HG03196 (cell line): ENCODE results near the gene DPH5.
A peak's percentile ranks its signal among the peaks of the same experiment; 100 is the strongest.
"Not testable (repeated sequence)": the region's sequence is repeated elsewhere in the genome, so short reads cannot be mapped to it uniquely, and the experiment has no call there.

Experiments used
- ATAC-seq: cut with Tn5 transposase; IDR thresholded peaks from one replicate; pipeline ENCODE4 v1.9.1; 2021; ENCODE audit not compliant: unreplicated experiment

Gene DPH5

GRCh38 chr1:101033017-101033416, 7.4 kb upstream of the DPH5 start:
- no peak for ATAC-seq

DNA sequence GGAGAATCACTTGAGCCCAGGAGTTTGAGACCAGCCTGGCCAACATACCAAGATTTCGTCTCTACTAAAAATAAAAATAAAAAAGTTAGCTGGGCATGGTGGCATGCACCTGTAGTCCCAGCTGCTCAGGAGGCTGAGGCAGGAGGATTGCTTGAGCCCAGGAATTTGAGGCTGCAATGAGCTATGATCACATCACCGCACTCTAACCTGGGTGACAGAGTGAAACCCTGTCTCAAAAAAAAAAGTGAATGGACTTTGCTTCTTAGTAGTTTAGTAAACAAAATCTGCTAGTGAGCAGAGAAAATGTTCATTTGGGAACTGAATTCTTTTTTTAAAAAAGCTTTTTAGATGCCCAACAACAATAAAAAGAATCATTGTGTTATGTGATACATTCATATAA, 6.5 kb upstream of the DPH5 start:
- not testable (repeated sequence) for ATAC-seq

DNA sequence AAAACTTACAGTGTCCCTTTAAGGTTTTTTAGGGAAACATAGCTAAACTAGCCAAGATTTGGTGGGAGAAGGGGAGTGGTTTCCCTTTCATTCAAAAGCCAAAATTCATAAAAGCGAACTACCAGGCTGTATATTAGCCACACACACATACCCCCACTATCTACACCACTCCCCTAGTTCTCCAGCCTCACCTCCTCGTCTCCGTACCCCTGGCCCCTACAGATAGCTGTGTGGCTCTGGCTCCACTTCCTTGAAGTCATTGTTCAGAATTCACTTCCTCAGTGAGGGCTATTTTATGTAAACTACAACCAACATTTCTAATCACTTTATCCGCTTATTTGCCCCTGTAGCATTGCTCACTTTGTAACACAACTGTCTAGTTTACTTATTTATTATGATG, 5.3 kb upstream of the DPH5 start:
- ATAC-seq = no peak

- ATAC-seq = no peak
Observed at GRCh38 chr1:101029184-101029583, 3.6 kb upstream of the DPH5 start.

GRCh38 chr1:101028466-101028865, 2.9 kb upstream of the DPH5 start:
- no peak for ATAC-seq

- ATAC-seq = no peak
Observed at GRCh38 chr1:101027194-101027772, 1.7 kb upstream of the DPH5 start.

- no peak for ATAC-seq
Observed at GRCh38 chr1:101026430-101026788, 825 bp upstream of the DPH5 start.

DNA sequence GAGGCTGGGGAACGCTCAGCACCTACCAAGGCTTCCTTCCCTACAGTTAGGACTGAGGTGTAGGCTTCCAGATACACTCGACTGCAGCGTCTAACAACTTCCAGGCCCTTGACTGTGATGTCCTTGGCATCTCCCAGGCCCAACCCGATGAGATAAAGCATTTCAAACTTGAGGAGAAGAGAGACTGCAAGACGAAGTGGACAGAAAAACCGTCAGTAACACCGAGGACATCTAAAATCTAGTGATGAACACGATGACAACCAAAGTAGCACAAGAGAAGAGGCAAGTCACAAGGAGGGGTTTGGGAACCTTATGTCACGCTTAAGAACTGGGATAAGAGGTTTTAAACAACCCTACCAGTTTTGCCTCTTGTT, 314 bp downstream of the DPH5 start:
- peak; percentile 23 for ATAC-seq

DNA sequence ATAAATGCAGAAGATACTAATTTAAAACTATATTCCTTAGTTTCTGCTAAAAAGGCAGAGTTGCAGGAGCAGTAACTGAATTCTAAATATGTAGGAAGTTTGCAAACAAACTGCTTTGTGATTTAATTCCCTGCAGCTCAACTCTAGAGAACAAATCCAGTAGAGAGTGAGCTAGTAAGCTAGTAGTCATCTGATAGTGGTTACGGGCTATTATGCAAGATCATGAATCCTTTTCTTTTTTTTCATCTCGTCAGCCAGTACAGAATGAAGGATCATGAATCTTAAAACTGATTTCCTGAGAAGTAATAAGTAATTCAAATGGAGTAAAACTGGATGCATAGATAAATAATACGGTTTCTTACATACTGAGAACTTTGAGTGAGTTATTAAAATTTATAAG, 3.3 kb downstream of the DPH5 start:
- no peak for ATAC-seq

GRCh38 chr1:101017448-101017847, 8.1 kb downstream of the DPH5 start:
- no peak for ATAC-seq

GRCh38 chr1:101013776-101014175, 11.8 kb downstream of the DPH5 start:
- ATAC-seq = no peak

DNA sequence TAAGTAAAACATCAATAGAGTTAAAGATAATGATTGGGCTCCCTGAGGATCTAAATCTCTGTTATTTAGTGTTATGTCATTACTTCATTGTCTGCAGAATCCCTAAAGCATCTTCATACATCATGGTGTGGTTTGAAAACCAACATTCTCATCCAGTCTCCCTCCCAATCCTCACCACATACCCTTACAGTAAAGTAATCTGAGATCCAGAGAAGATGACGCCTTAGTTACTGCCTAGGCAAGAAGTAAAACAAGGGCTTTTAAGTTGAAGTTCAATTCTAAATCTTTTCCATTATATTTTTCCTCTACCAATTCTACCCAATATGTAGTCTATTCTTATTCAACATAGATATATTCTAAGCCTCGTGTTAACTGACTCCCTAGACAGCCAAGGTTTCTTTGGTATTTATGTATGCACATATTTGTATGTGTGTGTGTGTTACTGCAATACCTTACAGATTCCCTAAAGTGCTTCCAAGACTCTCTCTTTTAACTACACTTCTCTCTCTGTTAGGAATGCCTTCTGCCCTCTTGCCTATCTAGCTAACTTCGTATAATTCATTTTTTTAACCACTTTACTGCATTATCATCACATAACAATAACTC, 17.3 kb downstream of the DPH5 start:
- no peak for ATAC-seq

DNA sequence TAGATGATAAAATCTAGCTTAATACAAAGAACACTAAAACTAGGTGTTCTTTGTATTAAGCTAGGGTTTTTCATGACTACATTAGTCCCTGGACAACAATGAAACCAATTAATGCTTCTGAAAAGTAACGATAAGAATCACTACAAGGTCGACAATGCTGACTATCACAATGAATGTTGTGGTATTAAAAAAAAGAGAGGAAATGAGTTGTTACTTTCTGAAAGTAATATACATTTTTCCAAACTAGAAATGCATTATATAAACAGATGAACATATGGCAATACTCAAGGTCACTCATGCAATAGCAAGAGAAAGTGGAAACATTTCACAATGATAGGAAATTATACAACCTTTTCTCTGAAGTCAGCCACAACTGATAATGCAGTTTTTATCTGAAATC, 19.0 kb downstream of the DPH5 start:
- no peak for ATAC-seq

GRCh38 chr1:101005871-101006270, 19.7 kb downstream of the DPH5 start:
- no peak for ATAC-seq

DNA sequence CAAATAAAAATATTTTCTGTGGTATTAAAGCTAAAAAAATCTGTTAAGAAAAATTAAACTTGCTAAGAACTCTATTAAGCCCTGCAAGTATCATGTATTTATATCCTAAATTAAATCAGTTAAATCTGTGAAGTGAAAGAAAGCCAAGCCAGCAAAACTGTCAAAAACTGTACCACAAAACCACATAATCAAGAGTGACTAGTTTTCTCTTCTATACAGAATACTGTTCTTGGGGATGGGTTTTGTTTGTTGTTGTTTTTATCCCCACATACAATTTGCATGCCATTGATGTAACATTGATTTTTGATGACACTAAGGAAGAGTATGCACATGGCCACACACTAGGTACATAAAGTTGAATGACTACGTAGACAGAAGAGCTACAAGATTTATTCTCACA, 20.4 kb downstream of the DPH5 start:
- ATAC-seq = no peak

- ATAC-seq = no peak
Observed at GRCh38 chr1:101004670-101005069, 20.9 kb downstream of the DPH5 start.

DNA sequence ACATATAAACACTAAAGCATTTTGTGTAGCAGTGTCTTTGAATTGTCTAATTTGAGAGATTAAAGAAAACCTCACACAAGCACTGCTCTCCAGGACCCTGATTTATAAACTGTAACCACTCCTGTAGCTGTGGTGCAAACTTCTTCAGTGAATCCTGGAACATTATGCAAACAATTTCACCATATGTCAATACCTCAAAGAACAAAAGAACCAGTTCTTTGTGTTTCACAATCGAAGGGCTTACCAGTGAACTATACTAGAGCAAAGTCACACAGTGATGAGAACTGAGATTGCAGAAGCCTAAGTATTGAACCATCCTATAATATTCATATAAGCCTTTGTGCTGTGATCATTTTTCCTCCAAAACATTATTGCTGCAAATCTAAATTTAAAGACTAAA, 21.5 kb downstream of the DPH5 start:
- no peak for ATAC-seq

- no peak for ATAC-seq
Observed at GRCh38 chr1:101003012-101003650, 22.5 kb downstream of the DPH5 start.

- no peak for ATAC-seq
Observed at GRCh38 chr1:101002551-101002950, 23.0 kb downstream of the DPH5 start.

DNA sequence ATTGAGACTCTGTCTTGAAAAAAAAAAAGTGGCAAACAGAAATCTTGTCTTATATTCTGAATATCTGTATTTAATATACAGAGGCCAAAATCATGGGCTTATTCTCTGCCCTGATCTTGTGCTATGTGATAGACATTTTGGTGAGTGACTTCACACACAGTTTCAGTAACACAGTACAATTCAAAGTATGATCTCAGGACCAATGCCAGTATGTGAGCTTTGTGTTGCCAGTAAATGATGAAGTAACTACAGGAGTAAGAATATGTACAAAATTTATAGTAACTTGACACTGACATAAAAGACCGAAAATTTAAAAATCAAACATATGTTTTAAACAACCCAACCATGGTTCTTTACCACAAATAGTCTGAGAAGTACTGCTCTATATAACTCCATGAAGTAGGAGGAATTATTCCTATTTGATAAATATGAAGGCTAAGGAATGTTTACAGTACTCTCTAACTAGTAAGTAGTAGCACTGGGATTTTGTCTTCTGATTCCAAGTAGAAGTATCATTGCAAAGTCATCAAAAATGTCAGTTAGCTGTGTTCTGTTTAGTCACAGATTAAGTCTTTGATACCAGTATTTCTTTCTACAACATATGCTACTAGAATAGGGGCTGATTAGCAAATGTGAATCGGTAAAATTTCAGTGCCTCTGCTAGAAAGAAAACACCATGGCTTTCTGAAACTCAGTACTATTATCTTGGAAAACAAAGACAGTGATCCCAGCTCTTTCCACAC, 25.3 kb downstream of the DPH5 start:
- ATAC-seq = no peak

DNA sequence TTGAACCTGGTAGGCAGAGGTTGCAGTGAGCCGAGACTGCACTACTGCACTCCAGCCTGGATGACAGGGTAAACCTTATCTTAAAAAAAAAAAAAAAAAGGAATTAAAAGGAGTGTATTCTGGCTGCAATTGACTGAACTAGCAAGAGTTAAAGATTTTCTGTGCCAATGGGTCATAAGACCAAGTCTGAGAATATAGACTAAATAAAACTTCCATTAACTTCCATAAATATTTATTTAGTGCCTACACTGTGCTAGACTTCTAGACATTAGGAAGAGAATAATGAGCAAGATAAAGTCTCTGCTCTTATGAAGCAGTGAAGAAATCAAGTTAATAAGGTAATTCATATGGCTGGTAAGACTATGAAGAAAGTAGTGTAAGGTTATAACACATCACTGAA, 27.2 kb downstream of the DPH5 start:
- ATAC-seq = no peak
